ENCODE measurements around the gene COL12A1. TPM values are rescaled to one million over a fixed set of nuclear protein-coding genes. Genes with fewer than 3 reads are reported as not detected.

The COL12A1 gene
- polyA plus RNA-seq, 1 donor from 2014 or later: 0.63 TPM

- Histone ChIP-seq H3K27me3 (ENCODE audit: insufficient read depth, low read depth, low read length) (no peaks in the 10 kb centered on the region), H3K9me2 (ENCODE audit: insufficient read depth, low read length) (no peaks in the 10 kb centered on the region), H3K4me3 (ENCODE audit: low read length) (no peak overlapping the region), H3K79me2 (replicated peaks; ENCODE audit: insufficient read depth, low read length) (no peaks in the 10 kb centered on the region), H3K9ac (ENCODE audit: low read length) (no peak overlapping the region), H3K4me2 (ENCODE audit: low read length) (no peak overlapping the region), H2AFZ (ENCODE audit: low read depth, low read length) (no peak overlapping the region), H3K27ac (ENCODE audit: low read length) (no peak overlapping the region), H3K9me3 (ENCODE audit: low read length) (no peaks in the 10 kb centered on the region), H4K20me1 (ENCODE audit: insufficient read depth) (no peaks in the 10 kb centered on the region), H3F3A (ENCODE audit: insufficient read depth, low read length, poor library complexity, severe bottlenecking) (no peaks in the 10 kb centered on the region), H3K36me3 (ENCODE audit: insufficient read depth, low read length) (no peaks in the 10 kb centered on the region)
- TF ChIP-seq TAF1 (IDR thresholded peaks at IDR 0.05; ENCODE audit: low read depth) (no peak), MXI1 (conservative IDR thresholded peaks at IDR 0.05; ENCODE audit: poor library complexity, severe bottlenecking) (no peak), RAD21 (conservative IDR thresholded peaks at IDR 0.05) (no peak), SMC3 (conservative IDR thresholded peaks at IDR 0.05; ENCODE audit: poor library complexity) (no peak), EP300 (conservative IDR thresholded peaks at IDR 0.05; ENCODE audit: poor library complexity, severe bottlenecking) (no peak), EZH2 (IDR thresholded peaks at IDR 0.05; ENCODE audit: borderline replicate concordance, insufficient read depth, low read length, poor library complexity, severe bottlenecking) (no peak), REST (IDR thresholded peaks at IDR 0.05; ENCODE audit: borderline replicate concordance) (no peak), POLR2AphosphoS5 (IDR thresholded peaks at IDR 0.05) (no peak), CTCF (IDR thresholded peaks at IDR 0.05; ENCODE audit: poor library complexity, severe bottlenecking) (no peak)
Observed at GRCh38 chr6:75171986-75172385, 33.9 kb downstream of the COL12A1 start.

GRCh38 chr6:75171567-75171966, 34.3 kb downstream of the COL12A1 start:
- Histone ChIP-seq H2AFZ (ENCODE audit: low read depth, low read length) (no peak overlapping the region), H3K27ac (ENCODE audit: low read length) (no peak overlapping the region), H3K79me2 (replicated peaks; ENCODE audit: insufficient read depth, low read length) (no peaks in the 10 kb centered on the region), H4K20me1 (ENCODE audit: insufficient read depth) (no peaks in the 10 kb centered on the region), H3K27me3 (ENCODE audit: insufficient read depth, low read depth, low read length) (no peaks in the 10 kb centered on the region), H3K9me2 (ENCODE audit: insufficient read depth, low read length) (no peaks in the 10 kb centered on the region), H3K9ac (ENCODE audit: low read length) (no peak overlapping the region), H3K4me2 (ENCODE audit: low read length) (no peak overlapping the region), H3F3A (ENCODE audit: insufficient read depth, low read length, poor library complexity, severe bottlenecking) (no peaks in the 10 kb centered on the region), H3K4me3 (ENCODE audit: low read length) (no peak overlapping the region), H3K9me3 (ENCODE audit: low read length) (no peaks in the 10 kb centered on the region), H3K36me3 (ENCODE audit: insufficient read depth, low read length) (no peaks in the 10 kb centered on the region)
- TF ChIP-seq TAF1 (IDR thresholded peaks at IDR 0.05; ENCODE audit: low read depth): no peak
- no peak for TF ChIP-seq CTCF (IDR thresholded peaks at IDR 0.05; ENCODE audit: poor library complexity, severe bottlenecking)
- no peak for TF ChIP-seq SMC3 (conservative IDR thresholded peaks at IDR 0.05; ENCODE audit: poor library complexity)
- no peak for TF ChIP-seq EP300 (conservative IDR thresholded peaks at IDR 0.05; ENCODE audit: poor library complexity, severe bottlenecking)
- TF ChIP-seq REST (IDR thresholded peaks at IDR 0.05; ENCODE audit: borderline replicate concordance): no peak
- TF ChIP-seq RAD21 (conservative IDR thresholded peaks at IDR 0.05): no peak
- no peak for TF ChIP-seq POLR2AphosphoS5 (IDR thresholded peaks at IDR 0.05)
- TF ChIP-seq EZH2 (IDR thresholded peaks at IDR 0.05; ENCODE audit: borderline replicate concordance, insufficient read depth, low read length, poor library complexity, severe bottlenecking): no peak
- TF ChIP-seq MXI1 (conservative IDR thresholded peaks at IDR 0.05; ENCODE audit: poor library complexity, severe bottlenecking): no peak
